Measurements from ENCODE around the gene DRD4. TPM values are rescaled to one million over a fixed set of nuclear protein-coding genes. Genes with fewer than 3 reads are reported as not detected.

Gene DRD4
- total and polyA plus RNA-seq, 9 of the 15 experiments (the other 6 are each of a cell fraction or from before 2014, with no cell fraction given) = 0.04 to 0.95 (median 0.21) TPM; not detected in 5

DNA sequence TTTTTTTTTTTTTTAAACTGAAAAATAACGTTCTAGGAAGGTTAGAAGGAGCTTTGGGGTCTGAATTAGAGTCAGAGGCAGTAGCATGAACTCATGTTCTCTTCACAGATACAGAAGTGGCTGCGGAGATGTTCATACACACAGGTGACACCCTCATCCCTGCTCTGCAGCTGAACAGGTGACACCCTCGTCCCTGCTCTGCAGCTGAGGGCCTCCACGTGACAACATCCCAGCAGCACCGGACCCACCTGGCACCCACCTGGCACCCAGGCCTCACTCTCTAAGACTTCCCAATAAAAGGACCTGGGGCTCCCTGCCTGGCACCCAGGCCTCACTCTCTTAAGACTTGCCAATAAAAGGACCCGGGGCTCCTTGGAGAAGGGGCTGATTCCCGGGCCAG lies 19.8 kb downstream of the DRD4 start:
- in situ Hi-C loops (cut with MboI) = no loop called here
- no peaks in the 10 kb centered on the region for H3K9me1 ChIP-seq (ENCODE audit: control insufficient read depth, insufficient read depth, low read length)
- H3K27ac ChIP-seq (ENCODE audit: extremely low read depth, low read depth, low read length) = no peak overlapping the region
- no peak overlapping the region for H3K4me3 ChIP-seq
- peaks cover 84% of the 10 kb centered on the region; the same call in 2 of the 3 replicates for H3K36me3 ChIP-seq (ENCODE audit: control insufficient read depth, insufficient read depth, low read length)
- no peak for TF ChIP-seq ELF4 (CRISPR knock-in tag; IDR thresholded peaks at IDR 0.05)
- no peak for TF ChIP-seq ZNF551 (CRISPR knock-in tag; IDR thresholded peaks at IDR 0.05)
- TF ChIP-seq KLF10 (CRISPR knock-in tag; IDR thresholded peaks at IDR 0.05) = no peak
- no peak for TF ChIP-seq KAT2B (IDR thresholded peaks at IDR 0.05; ENCODE audit: low read depth, low read length)
- no peak for TF ChIP-seq MIER1 (IDR thresholded peaks at IDR 0.05; ENCODE audit: low read depth)
- TF ChIP-seq, protein P1, sequence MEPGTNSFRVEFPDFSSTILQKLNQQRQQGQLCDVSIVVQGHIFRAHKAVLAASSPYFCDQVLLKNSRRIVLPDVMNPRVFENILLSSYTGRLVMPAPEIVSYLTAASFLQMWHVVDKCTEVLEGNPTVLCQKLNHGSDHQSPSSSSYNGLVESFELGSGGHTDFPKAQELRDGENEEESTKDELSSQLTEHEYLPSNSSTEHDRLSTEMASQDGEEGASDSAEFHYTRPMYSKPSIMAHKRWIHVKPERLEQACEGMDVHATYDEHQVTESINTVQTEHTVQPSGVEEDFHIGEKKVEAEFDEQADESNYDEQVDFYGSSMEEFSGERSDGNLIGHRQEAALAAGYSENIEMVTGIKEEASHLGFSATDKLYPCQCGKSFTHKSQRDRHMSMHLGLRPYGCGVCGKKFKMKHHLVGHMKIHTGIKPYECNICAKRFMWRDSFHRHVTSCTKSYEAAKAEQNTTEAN (CRISPR knock-in tag; IDR thresholded peaks at IDR 0.05) = no peak
- TF ChIP-seq SMC3 (conservative IDR thresholded peaks at IDR 0.05; ENCODE audit: insufficient read depth, low read depth, low read length) = no peak
- TF ChIP-seq, protein P2, sequence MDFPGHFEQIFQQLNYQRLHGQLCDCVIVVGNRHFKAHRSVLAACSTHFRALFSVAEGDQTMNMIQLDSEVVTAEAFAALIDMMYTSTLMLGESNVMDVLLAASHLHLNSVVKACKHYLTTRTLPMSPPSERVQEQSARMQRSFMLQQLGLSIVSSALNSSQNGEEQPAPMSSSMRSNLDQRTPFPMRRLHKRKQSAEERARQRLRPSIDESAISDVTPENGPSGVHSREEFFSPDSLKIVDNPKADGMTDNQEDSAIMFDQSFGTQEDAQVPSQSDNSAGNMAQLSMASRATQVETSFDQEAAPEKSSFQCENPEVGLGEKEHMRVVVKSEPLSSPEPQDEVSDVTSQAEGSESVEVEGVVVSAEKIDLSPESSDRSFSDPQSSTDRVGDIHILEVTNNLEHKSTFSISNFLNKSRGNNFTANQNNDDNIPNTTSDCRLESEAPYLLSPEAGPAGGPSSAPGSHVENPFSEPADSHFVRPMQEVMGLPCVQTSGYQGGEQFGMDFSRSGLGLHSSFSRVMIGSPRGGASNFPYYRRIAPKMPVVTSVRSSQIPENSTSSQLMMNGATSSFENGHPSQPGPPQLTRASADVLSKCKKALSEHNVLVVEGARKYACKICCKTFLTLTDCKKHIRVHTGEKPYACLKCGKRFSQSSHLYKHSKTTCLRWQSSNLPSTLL (IDR thresholded peaks at IDR 0.05) = no peak
- no peak for TF ChIP-seq POLR3A (IDR thresholded peaks at IDR 0.05; ENCODE audit: borderline replicate concordance, extremely low read depth, insufficient read depth, insufficient read length)
- no peak for TF ChIP-seq POLR2B (IDR thresholded peaks at IDR 0.05; ENCODE audit: low read depth, partially characterized antibody)
- TF ChIP-seq ZNF695 (CRISPR knock-in tag; IDR thresholded peaks at IDR 0.05) = no peak
- TF ChIP-seq ZNF766 (CRISPR knock-in tag; conservative IDR thresholded peaks at IDR 0.05) = no peak
- no peak for TF ChIP-seq BCOR (IDR thresholded peaks at IDR 0.05)
- ATAC-seq = no peak
- CTCF ChIA-PET (ENCODE audit: low intra/inter-chr PET ratio) = no interaction called here
- WGBS (ENCODE audit: insufficient coverage, low coverage, missing lambda C conversion rate) = 90% methylated on average over 6 of the region's 7 CpGs
- POLR2A ChIA-PET = interaction anchor here (0.6 to 1.1 kb wide), 4 partner anchors 11 to 105 kb away, joined by 3 read pairs; no protein-coding TSS in a partner anchor
- no peak overlapping the region for H3K4me2 ChIP-seq (ENCODE audit: insufficient read depth, low read length)
- H3K9ac ChIP-seq (ENCODE audit: insufficient read depth in 1 of 2, low read depth in 2 of 2, low read length in 2 of 2) = no peak overlapping the region
- no peaks in the 10 kb centered on the region for H3K9me3 ChIP-seq (replicated peaks; ENCODE audit: control insufficient read depth, insufficient read depth, low read depth, low read length)
- no TSS peak for BruUV-seq (replicated peaks)
- H3K4me1 ChIP-seq (replicated peaks in 1 of 2; ENCODE audit: control insufficient read depth in 2 of 2, insufficient read depth in 2 of 2, low read length in 2 of 2) = peaks cover 0 to 22% of the 10 kb centered on the region in 2 experiments; a peak in 1 of 5 replicates
- H3K79me2 ChIP-seq (ENCODE audit: control insufficient read depth, insufficient read depth, low read length) = peaks cover 3% of the 10 kb centered on the region; the same call in 1 of the 3 replicates
- intact Hi-C loops (cut with micrococcal nuclease) = no loop called here
- no peak for DNase-seq (ENCODE audit: extremely low read depth in 1 of 4, low spot score in 3 of 4)
- no peak for FAIRE-seq
- no peaks in the 10 kb centered on the region for H4K20me1 ChIP-seq (replicated peaks; ENCODE audit: control insufficient read depth, insufficient read depth, low read length)
- no peak overlapping the region for H2AFZ ChIP-seq (ENCODE audit: low read depth, low read length)
- H3K27me3 ChIP-seq (ENCODE audit: control insufficient read depth in 2 of 2, insufficient read depth in 2 of 2, low read length in 2 of 2) = no peaks in the 10 kb centered on the region
